8988T (cell line): ENCODE results near the gene CPLANE1.
"Not testable (repeated sequence)": the region's sequence is repeated elsewhere in the genome, so short reads cannot be mapped to it uniquely, and the experiment has no call there.

Source experiments
- DNase-seq: peaks from one replicate; pipeline ENCODE4 v3.0.0; 2011

The CPLANE1 gene

GRCh38 chr5:37248970-37249814 lies at the start of gene CPLANE1:
TSS of gene CPLANE1 (minus strand) at chr5:37249376. CDS start at chr5:37247698, 1,678 bp downstream.
- peak; percentile 53 for DNase-seq

- not testable (repeated sequence) for DNase-seq
Observed at GRCh38 chr5:37296313-37296712, 47.1 kb upstream of the CPLANE1 start.

DNA sequence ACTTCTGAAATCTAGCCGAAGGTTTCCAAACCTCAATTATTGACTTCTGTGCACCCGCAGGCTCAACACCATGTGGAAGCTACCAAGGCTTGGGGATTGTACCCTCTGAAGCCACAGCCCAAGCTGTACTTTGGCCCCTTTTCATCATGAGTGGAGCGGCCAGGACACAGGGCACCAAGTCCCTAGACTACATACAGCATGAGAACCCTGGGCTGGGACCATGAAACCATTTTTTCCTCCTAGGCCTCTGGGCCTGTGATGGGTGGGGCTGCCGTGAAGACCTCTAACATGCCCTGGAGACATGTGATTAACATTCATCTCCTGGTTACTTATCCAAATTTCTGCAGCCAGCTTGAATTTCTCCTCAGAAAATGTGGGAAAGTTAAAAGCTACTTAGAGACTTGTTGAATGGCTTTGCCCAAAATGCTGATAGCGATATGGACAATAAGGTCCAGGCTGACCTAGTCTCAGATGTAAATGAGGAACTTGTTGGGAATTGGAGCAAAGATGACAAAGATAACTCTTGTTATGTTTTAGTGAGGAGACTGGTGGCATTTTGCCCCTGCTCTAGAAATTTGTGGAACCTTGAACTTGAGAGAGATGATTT lies 34.1 kb upstream of the CPLANE1 start:
- DNase-seq, result no peak

DNA sequence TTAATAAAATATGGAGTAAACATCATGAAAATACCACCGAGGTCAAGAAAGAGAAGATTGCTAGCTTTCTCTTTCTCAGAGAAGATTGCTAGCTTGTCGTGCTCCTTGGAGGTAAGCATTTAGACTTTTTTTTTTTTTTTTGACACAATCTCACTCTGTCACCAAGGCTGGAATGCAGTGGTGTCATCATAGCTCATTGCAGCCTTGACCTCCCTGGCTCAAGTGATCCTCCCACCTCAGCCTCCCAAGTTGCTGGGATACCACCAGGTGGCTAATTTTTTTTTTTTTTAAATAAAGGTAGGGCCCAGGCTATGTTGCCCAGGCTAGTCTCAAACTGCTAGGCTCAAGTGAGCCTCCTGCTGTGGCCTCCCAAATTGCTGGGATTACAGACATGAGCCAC lies 26.3 kb upstream of the CPLANE1 start:
- no peak for DNase-seq

DNA sequence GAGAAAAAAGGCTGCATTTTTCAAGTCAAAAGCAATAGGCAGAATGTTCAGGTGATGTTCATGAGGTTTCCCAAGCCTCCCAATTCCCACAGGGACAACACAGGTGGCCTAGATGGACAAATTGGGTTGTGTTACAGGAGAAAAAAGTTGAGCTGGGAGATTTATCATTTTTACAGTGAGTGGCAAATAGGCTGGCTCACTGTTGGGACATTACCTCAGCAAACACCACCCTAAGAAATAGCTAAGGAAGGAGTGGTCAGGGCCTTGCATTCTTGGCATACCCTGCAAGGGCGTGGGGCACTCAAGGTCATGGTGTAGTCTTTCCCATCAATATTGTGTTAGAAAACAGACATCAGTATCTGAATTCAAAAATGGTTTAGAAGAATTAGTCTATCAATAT lies 23.3 kb upstream of the CPLANE1 start:
- peak; percentile 34 for DNase-seq

- DNase-seq, result not testable (repeated sequence)
Observed at GRCh38 chr5:37268100-37268499, 18.9 kb upstream of the CPLANE1 start.

DNA sequence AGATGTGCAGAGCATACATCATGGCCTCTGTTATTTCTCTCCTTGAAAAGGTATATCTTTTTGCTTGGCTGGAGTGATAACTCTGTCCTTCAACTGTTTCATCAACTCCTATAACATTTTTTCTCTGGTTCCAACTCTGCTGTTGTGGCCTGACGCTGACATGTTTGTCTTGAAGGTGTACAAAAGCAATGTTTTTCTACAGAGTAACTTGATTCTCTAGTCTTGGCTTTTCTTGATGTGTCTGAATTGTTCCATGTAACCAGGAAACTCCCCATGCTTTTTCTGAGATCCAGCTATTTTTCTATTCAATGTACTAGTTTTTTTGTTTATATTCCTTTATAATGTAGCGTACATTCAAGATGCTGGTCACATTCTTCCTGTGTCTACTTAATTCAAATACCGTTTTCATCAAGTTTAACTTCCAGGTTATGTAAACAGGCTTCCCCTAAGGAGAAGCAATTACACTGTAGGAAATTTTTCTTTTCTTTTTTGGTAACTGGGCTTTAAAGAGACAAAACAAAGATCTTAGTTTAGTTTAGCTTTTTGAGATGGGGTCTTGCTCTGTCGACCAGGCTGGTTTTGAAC lies 6.7 kb upstream of the CPLANE1 start:
- no peak for DNase-seq

- DNase-seq, result no peak
Observed at GRCh38 chr5:37254581-37254980, 5.4 kb upstream of the CPLANE1 start.

- no peak for DNase-seq
Observed at GRCh38 chr5:37251665-37252064, 2.5 kb upstream of the CPLANE1 start.

GRCh38 chr5:37249815-37250164 lies 614 bp upstream of the CPLANE1 start:
- DNase-seq, result no peak

DNA sequence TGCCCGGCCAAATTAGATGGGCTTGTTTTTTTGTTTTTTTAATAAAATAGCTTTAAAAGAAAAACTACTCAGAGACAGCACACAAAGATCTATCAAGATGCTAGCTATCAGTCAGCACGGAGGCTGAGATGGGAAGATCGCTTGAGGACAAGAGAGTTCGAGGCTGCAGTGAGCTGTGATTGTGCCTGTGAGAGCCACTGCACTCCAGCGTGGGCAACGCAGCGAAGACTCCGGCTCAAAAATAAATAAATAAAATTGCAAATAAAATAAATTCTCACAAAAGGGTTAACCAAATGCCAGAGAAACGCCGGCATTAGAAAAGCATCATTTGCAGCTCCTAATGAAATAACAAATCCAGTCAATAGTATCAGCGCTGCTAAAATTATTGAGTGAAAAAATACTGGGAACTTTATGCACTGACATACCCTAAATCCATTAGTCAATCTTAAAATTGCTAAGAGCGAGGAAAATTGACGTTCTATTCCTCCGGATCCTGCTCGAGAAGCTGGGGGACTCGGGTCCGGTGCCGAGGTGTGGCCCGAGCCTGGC lies 681 bp downstream of the CPLANE1 start:
- no peak for DNase-seq

GRCh38 chr5:37247496-37247895 lies 1.7 kb downstream of the CPLANE1 start:
- DNase-seq, result no peak

- DNase-seq, result no peak
Observed at GRCh38 chr5:37247036-37247435, 2.1 kb downstream of the CPLANE1 start.

DNA sequence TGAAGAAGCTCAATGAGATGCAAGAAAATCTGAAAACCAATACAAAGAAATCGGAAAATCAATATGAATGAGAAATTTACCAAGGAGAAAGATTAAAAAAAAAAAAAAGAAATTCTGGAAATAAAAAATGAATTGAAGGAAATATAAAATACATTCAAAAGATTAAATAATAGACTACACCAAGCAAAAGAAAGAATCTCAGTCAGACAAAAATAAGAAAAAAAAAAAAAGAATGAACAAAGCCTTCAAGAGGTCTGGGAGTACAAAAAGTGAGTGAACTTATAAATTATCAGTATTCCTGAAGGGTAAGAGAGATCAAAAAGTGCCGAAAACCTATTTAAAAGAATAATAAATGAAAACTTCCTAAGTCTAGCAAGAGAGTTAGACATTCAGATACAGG lies 14.9 kb downstream of the CPLANE1 start:
- DNase-seq, result no peak

- DNase-seq, result no peak
Observed at GRCh38 chr5:37226377-37226776, 22.8 kb downstream of the CPLANE1 start.

- no peak for DNase-seq
Observed at GRCh38 chr5:37222181-37222580, 27.0 kb downstream of the CPLANE1 start.

DNA sequence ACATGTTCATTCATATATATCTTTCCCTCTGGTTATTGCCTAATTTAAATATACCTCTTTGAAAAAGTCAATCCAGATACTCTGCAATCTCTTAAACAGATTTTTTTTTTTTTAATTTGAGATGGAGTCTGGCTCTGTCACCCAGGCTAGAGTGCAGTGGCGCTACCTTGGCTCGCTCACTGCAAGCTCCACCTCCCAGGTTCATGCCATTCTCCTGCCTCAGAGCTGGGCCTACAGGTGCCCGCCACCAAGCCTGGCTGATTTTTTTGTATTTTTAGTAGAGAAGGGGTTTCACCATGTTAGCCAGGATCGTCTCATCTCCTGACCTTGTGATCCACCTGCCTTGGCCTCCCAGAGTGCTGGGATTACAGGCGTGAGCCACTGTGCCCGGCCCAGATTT lies 28.8 kb downstream of the CPLANE1 start:
- not testable (repeated sequence) for DNase-seq

DNA sequence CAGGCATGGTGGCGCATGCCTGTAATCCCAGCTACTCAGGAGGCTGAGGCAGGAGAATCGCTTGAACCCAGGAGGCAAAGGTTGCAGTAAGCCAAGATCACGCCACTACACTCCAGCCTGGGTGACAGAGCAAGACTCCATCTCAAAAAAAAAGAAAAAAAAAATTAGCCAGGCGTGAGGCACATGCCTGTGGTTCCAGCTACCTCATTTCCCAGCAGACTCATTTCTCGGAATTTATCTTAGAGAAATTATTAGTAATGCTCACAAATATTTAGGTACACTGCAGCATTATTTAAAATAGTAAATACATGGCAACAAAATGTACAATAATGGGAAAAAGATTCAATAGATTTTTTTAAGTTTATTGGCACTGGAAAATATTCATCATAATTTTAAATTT lies 29.8 kb downstream of the CPLANE1 start:
- DNase-seq, result not testable (repeated sequence)

- DNase-seq, result no peak
Observed at GRCh38 chr5:37217976-37218375, 31.2 kb downstream of the CPLANE1 start.

- no peak for DNase-seq
Observed at GRCh38 chr5:37214550-37214949, 34.6 kb downstream of the CPLANE1 start.

DNA sequence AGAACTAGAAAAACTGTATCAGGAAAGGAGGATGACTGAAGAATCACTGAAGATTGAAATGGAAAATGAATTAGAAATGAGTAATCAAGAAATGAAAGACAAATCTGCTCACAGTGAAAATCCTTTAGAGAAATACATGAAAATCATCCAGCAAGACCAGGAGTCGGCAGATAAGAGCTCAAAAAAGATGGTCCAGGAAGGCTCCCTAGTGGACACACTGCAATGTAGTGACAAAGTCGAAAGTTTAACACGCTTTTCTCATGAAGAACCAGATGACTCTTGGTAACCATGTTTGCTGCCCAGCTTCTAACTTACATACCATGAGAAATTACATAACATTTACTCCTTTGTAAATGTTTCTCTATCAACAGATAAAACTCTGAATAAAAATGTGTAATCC lies 37.1 kb downstream of the CPLANE1 start:
- no peak for DNase-seq

GRCh38 chr5:37211661-37212060 lies 37.5 kb downstream of the CPLANE1 start:
- no peak for DNase-seq

DNA sequence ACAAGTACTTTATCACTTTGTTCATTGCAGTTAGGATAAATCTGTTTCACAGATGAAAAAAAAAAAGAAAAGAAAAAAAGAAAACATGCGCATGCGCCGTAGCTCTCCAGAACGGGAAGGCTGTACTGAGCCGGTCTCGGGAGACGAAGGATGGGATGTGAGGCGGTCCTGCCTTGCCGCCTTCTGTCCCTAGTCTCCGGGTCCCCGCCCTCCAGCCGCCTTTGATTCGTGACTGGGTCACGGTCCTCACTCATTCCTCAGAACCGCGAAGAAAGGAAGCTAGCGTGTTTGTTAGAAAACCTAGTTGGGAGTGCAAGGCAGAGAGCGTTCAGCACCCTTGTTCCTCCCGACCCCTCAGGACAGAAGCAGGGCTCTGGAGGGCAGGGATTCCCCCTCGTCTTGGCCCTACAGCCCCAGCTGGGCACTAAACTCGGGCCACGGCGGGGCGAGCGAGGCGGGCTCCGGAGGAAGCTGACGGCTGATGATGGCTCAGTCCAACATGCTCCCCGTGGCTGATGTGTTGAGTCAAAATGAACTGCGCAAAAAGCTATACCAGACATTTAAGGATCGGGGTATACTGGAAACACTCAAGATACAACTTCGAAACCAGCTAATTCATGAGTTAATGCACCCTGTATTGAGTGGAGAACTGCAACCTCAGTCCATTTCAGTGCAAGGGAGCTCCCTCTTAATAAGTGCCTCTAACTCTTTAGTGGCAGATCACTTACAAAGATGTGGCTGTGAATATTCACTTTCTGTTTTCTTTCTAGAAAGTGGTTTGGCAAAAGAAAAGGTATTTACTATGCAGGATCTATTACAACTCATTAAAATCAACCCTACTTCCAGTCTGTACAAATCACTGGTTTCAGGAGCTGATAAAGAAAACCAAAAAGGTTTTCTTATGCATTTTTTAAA lies 40.0 kb downstream of the CPLANE1 start:
- no peak for DNase-seq
